ENCODE measurements around the gene FIG4.
"Not testable (repeated sequence)": the region's sequence is repeated elsewhere in the genome, so short reads cannot be mapped to it uniquely, and the experiment has no call there.

FIG4 gene

DNA sequence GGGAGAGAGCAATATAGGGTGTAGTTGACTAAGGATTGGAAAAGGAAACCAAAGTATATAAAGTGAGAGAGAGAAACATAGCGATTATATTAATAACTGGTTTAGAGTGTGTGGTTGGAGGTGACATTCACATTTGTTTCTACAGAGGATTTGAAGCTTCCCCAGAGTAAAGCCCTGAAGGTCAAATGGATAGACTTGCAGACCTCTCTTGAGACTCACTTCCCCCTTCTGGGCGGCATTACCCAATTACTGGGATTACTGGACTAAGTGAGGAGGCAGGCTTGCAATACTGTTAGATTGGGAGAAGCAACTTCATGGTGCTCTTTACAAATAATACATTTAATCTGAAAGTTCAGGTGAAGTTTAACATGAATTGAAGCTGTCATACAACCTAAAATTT is 10.7 kb downstream of the FIG4 start:
- no peak overlapping the region for H3K4me3 ChIP-seq (ENCODE audit: low read depth, low read length)
- TF ChIP-seq CTCF (IDR thresholded peaks at IDR 0.05; ENCODE audit: insufficient read depth, low read depth, low read length, missing control alignments) = no peak
- DNase-seq (ENCODE audit: low read depth) = no peak

DNA sequence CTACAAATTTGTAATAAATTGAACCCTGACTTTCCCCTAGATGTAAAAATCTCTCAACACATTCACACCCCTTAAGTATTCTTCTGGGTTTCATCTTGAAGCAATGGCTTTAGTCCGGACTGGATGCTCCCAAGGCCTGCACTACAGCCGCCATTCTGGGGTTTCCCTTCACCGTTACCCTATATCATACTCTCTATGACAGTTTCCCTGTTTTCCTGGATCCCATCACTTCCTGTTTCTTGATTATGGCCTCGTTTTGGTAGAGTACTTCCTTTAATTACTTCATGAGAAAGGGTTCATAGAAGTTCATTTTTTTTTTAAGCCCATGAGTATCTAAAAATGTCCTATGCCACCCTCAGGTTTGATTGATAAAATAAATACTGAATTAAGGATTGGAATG is 11.7 kb downstream of the FIG4 start:
- TF ChIP-seq CTCF (IDR thresholded peaks at IDR 0.05; ENCODE audit: insufficient read depth, low read depth, low read length, missing control alignments) = no peak
- no peak overlapping the region for H3K4me3 ChIP-seq (ENCODE audit: low read depth, low read length)
- DNase-seq (ENCODE audit: low read depth) = no peak

DNA sequence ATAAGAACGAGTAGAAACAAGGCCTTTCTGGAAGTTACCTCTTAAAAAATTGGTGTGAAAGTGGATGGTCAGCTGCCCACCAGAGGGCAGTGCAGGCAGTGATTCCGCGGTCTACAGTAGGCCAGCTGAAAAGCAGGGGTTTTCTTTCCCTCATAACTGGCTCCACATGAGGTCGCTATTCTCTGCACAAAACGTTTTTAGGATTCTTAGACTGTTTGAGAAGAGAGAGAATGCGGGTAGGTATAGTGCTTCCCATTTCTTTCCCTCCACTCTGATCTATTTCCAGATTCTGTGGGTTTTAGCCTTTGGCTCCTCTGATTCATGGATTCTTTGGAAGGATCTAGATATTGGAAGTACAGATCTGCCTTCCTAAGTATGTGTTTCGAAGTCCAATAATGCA is 14.2 kb downstream of the FIG4 start:
- DNase-seq (ENCODE audit: low read depth) = peak; percentile 90
- peak; percentile 91 for TF ChIP-seq CTCF (IDR thresholded peaks at IDR 0.05; ENCODE audit: insufficient read depth, low read depth, low read length, missing control alignments)
- H3K4me3 ChIP-seq (ENCODE audit: low read depth, low read length) = no peak overlapping the region

- no peak for TF ChIP-seq CTCF (IDR thresholded peaks at IDR 0.05; ENCODE audit: insufficient read depth, low read depth, low read length, missing control alignments)
- H3K4me3 ChIP-seq (ENCODE audit: low read depth, low read length) = no peak overlapping the region
- no peak for DNase-seq (ENCODE audit: low read depth)
Observed at GRCh38 chr6:109706513-109706912, 15.4 kb downstream of the FIG4 start.

- DNase-seq (ENCODE audit: low read depth); H3K4me3 ChIP-seq (ENCODE audit: low read depth, low read length): not testable (repeated sequence)
Observed at GRCh38 chr6:109708099-109708498, 17.0 kb downstream of the FIG4 start.

DNA sequence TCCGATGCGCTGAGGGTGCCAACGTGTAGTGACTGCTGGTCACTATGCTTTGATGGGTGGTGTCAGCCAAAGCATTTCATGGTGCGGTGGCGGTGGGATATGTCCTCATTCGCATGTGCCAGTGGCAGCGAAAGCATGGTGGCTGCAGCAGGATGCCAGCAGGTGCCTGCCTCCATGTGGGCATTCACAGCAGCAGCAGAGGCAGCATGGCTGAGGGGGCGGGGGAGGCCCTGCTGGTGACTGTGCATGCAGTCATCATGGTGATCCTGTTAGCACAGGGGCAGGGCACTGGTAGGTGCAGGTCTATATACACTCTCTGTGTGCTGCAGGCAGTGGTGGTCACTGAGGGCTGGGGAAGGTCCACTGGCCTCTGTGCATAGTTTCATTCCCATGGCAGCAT is 22.0 kb downstream of the FIG4 start:
- TF ChIP-seq CTCF (IDR thresholded peaks at IDR 0.05; ENCODE audit: insufficient read depth, low read depth, low read length, missing control alignments) = no peak
- DNase-seq (ENCODE audit: low read depth) = no peak

GRCh38 chr6:109714166-109714565 is 23.1 kb downstream of the FIG4 start:
- no peak for DNase-seq (ENCODE audit: low read depth)
- no peak overlapping the region for H3K4me3 ChIP-seq (ENCODE audit: low read depth, low read length)
- no peak for TF ChIP-seq CTCF (IDR thresholded peaks at IDR 0.05; ENCODE audit: insufficient read depth, low read depth, low read length, missing control alignments)

More for the DNA sequence above, 22.0 kb downstream of the FIG4 start:
- no peak overlapping the region for H3K4me3 ChIP-seq (ENCODE audit: low read depth, low read length)

Data from GM12865 (cell line).